Lower lobe of right lung (tissue), 2 donors: ENCODE data around the gene CNOT1. TPM values are rescaled to one million over a fixed set of nuclear protein-coding genes. Genes with fewer than 3 reads are reported as not detected.

ENCODE experiments used
- ATAC-seq, 2 donors: fragments of 200-7000 bp; cut with Tn5 transposase; one replicate each; pipeline ENCODE4 v1.9.1; 2020 to 2022; ENCODE audit warnings: mild to moderate bottlenecking in 2 of 2, moderate library complexity in 2 of 2
- DNase-seq: peaks from one replicate; pipeline ENCODE4 v3.0.0-alpha.2; 2020
- H3K27ac ChIP-seq: fragments of 200-600 bp; one replicate; pipeline ENCODE4 v1.8.0; 2022
- H3K27me3 ChIP-seq: fragments of 200-600 bp; one replicate; pipeline ENCODE4 v1.8.0; 2022; ENCODE audit warnings: low read depth
- H3K36me3 ChIP-seq: fragments of 200-600 bp; one replicate; pipeline ENCODE4 v1.8.0; 2022; ENCODE audit warnings: mild to moderate bottlenecking
- H3K4me1 ChIP-seq: fragments of 200-600 bp; one replicate; pipeline ENCODE4 v1.8.0; 2022
- H3K4me3 ChIP-seq: fragments of 200-600 bp; one replicate; pipeline ENCODE4 v1.8.0; 2022; ENCODE audit warnings: mild to moderate bottlenecking
- H3K9me3 ChIP-seq: fragments of 200-600 bp; one replicate; pipeline ENCODE4 v1.8.0; 2022
- intact Hi-C: fragments of 100-400 bp; cut with DNase I; formaldehyde crosslinking; loops from one replicate; pipeline ENCODE4 v1.11.0; 2022
- total RNA-seq: library from RNA; stranded (reverse); fragmentation: NEBNext Ultra II Directional; extraction: Animal tissue kit (Norgen Biotek cat#: 25700); gene quantifications from one replicate; pipeline ENCODE4 v1.2.1, GENCODE V29; 2021
- TF ChIP-seq, protein P1 (sequence below): fragments of 200-600 bp; IDR thresholded peaks from one replicate; pipeline ENCODE4 v1.8.0; 2022; ENCODE audit warnings: antibody characterized with exemption, mild to moderate bottlenecking
- donor health status: DM: no; HTN: yes; CAD: no; lungs with severe emphysema.

CNOT1 gene
- total RNA-seq, 1 donor from 2014 or later: 172 TPM

DNA sequence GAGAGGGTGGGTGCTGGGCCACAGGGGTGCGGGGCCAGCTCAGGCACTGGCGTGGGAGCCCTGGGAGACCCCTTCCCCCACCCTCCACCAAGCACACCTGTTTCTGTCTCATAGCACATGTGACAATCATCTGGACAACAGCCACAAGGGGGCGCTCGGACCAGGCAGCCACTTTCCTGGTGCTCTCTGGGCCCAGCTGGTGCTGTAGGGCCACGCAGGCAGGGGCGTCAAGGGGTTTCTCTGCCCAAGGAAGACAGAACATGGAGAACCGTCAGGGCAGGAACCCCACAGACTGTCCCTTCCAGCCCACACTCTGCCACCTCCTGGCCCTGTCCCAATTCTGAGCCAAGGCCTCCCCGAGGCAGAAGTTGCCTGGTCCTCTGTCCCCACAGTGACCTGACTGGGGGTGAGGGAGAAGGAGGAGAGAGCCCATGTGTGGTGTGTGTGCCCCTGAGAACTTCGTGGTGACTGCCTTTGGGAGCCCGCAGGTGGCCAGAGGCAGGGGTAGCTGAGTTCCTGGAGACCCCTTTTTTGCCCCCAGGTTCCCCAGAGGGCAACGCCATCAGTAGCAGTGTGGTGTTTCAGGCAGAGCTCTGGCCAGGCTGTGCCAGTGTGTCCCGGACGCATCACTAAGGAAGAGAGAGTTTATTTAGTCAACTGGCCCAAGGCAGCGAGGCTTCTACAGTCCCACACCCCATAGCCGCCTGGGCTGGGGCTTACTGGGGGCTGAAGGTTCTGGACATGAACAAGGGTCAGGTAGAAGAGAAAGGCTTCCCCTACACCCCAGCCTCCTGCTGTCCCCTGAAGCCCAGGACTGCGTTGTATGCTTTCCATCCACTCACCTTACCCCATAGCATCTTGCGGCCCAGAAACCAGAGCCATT is 117.5 kb downstream of the CNOT1 start:
- intact Hi-C loops: no loop called here
- no peaks in the 10 kb centered on the region for H3K27me3 ChIP-seq
- no peak overlapping the region for H3K4me3 ChIP-seq
- peak; percentile 86 for DNase-seq
- no peak for ATAC-seq
- TF ChIP-seq, protein P1, sequence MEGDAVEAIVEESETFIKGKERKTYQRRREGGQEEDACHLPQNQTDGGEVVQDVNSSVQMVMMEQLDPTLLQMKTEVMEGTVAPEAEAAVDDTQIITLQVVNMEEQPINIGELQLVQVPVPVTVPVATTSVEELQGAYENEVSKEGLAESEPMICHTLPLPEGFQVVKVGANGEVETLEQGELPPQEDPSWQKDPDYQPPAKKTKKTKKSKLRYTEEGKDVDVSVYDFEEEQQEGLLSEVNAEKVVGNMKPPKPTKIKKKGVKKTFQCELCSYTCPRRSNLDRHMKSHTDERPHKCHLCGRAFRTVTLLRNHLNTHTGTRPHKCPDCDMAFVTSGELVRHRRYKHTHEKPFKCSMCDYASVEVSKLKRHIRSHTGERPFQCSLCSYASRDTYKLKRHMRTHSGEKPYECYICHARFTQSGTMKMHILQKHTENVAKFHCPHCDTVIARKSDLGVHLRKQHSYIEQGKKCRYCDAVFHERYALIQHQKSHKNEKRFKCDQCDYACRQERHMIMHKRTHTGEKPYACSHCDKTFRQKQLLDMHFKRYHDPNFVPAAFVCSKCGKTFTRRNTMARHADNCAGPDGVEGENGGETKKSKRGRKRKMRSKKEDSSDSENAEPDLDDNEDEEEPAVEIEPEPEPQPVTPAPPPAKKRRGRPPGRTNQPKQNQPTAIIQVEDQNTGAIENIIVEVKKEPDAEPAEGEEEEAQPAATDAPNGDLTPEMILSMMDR: peak; percentile 72
- H3K9me3 ChIP-seq: no peaks in the 10 kb centered on the region
- H3K4me1 ChIP-seq: peaks cover 19% of the 10 kb centered on the region
- peaks cover 7% of the 10 kb centered on the region for H3K36me3 ChIP-seq
- no peak overlapping the region for H3K27ac ChIP-seq

DNA sequence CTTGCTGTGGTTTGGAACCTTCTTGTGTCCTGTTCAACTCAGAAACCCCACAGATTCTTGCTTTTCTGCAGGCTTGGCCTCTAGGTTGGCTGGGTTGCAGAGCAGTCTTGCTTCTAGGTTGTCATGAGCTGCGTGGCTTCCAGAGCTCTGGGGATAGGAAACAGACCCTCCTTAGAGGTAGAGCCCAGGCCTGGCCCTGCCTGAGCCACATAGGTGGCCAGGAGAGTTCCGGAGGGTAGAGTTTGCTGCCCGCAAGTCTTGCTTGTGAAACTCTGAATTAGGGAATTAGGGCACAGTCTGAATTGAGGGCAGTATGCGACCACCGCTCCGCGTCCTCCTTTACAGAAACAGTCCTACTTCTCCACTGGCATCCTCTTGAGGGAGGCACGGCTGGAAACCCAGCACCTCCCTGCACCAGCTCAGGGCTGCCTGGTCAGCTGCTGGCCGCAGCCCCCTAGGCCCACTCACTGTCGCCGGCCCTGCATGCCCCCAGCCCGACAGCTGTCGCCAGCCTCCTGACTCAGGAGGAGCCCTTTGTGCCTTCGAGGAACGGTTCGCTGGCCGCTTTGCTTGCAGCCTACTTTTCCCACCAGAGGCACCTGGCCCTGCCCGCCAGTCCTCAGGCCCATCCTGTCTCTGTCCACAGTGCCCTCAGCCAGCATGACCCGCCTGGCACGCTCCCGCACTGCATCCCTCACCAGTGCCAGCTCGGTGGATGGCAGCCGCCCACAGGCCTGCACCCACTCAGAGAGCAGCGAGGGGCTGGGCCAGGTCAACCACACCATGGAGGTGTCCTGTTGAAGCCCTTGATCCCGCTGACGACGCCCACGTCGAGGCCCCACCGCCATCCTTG is 118.6 kb downstream of the CNOT1 start:
- Histone ChIP-seq H3K9me3 (no peaks in the 10 kb centered on the region), H3K4me1 (peaks cover 10% of the 10 kb centered on the region), H3K27me3 (no peaks in the 10 kb centered on the region), H3K4me3 (no peak overlapping the region), H3K27ac (no peak overlapping the region), H3K36me3 (no peaks in the 10 kb centered on the region)
- TF ChIP-seq, protein P1: no peak
- intact Hi-C loops: no loop called here
- DNase-seq (peak; percentile 41), ATAC-seq (no peak)

DNA sequence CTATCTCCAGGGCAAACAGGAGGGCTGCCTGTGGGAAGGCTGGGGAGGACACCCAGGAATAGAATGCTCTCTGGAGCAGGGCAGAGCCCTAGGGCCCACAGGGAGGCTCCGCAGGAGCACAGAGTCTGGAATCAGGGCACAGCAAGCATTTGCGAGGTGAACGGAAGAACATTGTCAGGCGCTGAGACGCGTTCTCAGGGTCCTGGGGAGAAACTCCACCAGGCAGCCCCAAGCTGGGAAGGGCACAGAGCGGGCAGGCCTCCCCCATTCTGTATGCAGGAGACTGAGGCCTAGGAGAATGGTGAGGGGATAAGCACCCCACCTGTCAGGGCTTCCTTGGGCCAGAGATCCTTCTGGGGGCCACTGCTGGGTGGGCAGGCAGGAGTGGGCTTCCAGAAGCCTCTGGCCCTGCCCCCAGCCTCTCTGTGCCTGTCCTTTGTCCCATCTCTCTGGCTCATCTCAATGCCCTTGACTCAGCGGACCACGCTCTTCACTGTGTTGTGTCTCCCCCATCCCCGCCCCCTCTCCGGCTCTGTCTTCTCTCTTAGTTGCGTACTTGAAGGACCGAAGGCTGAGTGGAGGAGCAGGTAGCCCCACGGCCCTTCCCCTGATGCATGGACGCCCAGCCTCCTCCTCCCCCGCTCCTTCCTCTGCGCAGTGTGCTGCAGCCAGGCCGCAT is 119.4 kb downstream of the CNOT1 start:
- Histone ChIP-seq H3K9me3 (no peaks in the 10 kb centered on the region), H3K4me1 (peaks cover 10% of the 10 kb centered on the region), H3K4me3 (no peak overlapping the region), H3K27me3 (no peaks in the 10 kb centered on the region), H3K27ac (no peak overlapping the region), H3K36me3 (no peaks in the 10 kb centered on the region)
- peak; percentile 39 for DNase-seq
- TF ChIP-seq, protein P1: no peak
- no peak for ATAC-seq
- intact Hi-C loops: no loop called here

DNA sequence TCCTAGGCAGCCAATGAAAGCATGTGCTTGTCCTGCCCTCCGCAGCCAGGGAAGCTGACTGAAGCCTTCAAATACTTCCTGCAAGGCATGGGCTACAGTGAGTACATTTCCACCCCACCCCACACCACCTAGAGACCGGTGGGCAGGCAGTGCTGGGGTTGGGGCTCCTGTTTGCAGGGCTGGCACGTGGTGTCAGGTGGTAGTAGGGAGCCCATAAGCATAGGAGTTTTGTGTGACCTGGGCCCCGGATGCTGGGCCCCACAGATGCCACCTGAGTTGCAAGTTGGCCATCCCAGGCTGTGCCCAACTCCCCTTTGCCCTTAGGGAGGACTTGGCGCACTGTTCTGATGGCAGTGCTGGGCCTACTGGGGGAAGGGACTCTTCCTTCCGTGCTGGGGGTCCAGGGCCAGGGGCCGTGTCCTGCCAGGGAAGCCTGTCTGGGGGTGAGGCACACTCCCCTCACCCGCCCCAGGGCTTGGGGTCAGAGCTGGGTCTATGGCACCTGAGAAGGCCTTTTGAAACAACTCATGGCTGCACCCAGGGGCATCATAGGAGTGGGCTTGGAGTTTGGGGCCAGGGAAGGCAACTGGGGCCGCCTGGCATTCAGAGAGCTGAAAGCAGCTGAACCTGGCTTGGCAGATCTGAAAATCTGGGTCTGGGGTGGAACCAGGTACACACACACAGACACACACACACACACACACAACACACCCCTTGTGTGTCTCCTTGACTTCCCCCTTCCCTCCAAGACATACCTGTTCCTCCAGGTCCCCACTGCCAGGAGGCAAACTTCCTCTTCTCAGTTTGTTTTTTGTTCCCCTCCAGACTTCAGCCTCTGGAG is 120.2 kb downstream of the CNOT1 start:
- ATAC-seq (no peak), DNase-seq (peak; percentile 41)
- TF ChIP-seq, protein P1: no peak
- H3K36me3 ChIP-seq: no peaks in the 10 kb centered on the region
- no peak overlapping the region for H3K4me3 ChIP-seq
- peaks cover 4% of the 10 kb centered on the region for H3K4me1 ChIP-seq
- H3K27me3 ChIP-seq: no peaks in the 10 kb centered on the region
- no peaks in the 10 kb centered on the region for H3K9me3 ChIP-seq
- intact Hi-C loops: no loop called here
- no peak overlapping the region for H3K27ac ChIP-seq
